ENCODE results near the gene LY6G5B. TPM values are rescaled to one million over a fixed set of nuclear protein-coding genes. Genes with fewer than 3 reads are reported as not detected.
A peak's percentile ranks its signal among the peaks of the same experiment; 100 is the strongest.

Gene LY6G5B
- polyA plus RNA-seq, 1 of the 3 experiments (the other 2 are of a cell fraction) = 12.7 TPM

- Histone ChIP-seq H3K4me2 (peak overlapping the region; percentile 97), H3K4me1 (ENCODE audit: control insufficient read depth in 1 of 2, insufficient read depth in 2 of 2, low read depth in 1 of 2, low read length in 1 of 2) (peaks cover 13 to 27% of the 10 kb centered on the region in 2 experiments; a peak in 2 of 4 replicates), H3K4me3 (ENCODE audit: low read depth in 2 of 2, low read length in 1 of 2) (no peak overlapping the region), H2AFZ (ENCODE audit: low read depth) (no peak overlapping the region), H3K9me2 (no peaks in the 10 kb centered on the region), H3K27ac (ENCODE audit: low read depth in 2 of 2, low read length in 1 of 2) (no peak overlapping the region), H3K36me3 (replicated peaks in 1 of 2; ENCODE audit: control insufficient read depth in 1 of 2, insufficient read depth in 2 of 2, low read length in 1 of 2) (peaks cover 8 to 12% of the 10 kb centered on the region in 2 experiments), H3K9ac (no peak overlapping the region), H4K20me1 (ENCODE audit: insufficient read depth) (peaks cover 8% of the 10 kb centered on the region; the same call in 1 of the 2 replicates), H3K9me3 (no peaks in the 10 kb centered on the region), H3K79me2 (ENCODE audit: insufficient read depth) (peaks cover 83% of the 10 kb centered on the region), H3K27me3 (ENCODE audit: insufficient read depth) (no peaks in the 10 kb centered on the region), H3F3A (replicated peaks; ENCODE audit: insufficient read depth) (peaks cover 28% of the 10 kb centered on the region)
- ChIA-PET CTCF (interaction anchor here (0.5 to 1.4 kb wide), 4 partner anchors 14 to 70 kb away, joined by 3 to 4 read pairs (median 3); no protein-coding TSS in a partner anchor), POLR2A (interaction anchor here (0.7 kb wide), 1 partner anchor 13 kb away, joined by 3 read pairs; no protein-coding TSS in a partner anchor)
- no peak for DNase-seq
- 97% methylated on average over 4 of the region's 4 CpGs for WGBS (ENCODE audit: low lambda C conversion rate)
- no peak for TF ChIP-seq MXI1 (IDR thresholded peaks at IDR 0.05; ENCODE audit: low read depth, low read length)
- TF ChIP-seq FOSL2 (IDR thresholded peaks at IDR 0.05; ENCODE audit: borderline replicate concordance, low read depth) = no peak
- no peak for TF ChIP-seq TEAD4 (IDR thresholded peaks at IDR 0.05; ENCODE audit: borderline replicate concordance, insufficient read depth)
- no peak for TF ChIP-seq TAF1 (IDR thresholded peaks at IDR 0.05; ENCODE audit: borderline replicate concordance, low read depth, low read length)
- TF ChIP-seq RCOR1 (IDR thresholded peaks at IDR 0.05; ENCODE audit: low read length) = no peak
- TF ChIP-seq NRF1 (IDR thresholded peaks at IDR 0.05; ENCODE audit: low read depth, low read length) = no peak
- no peak for TF ChIP-seq PBX3 (IDR thresholded peaks at IDR 0.05)
- no peak for TF ChIP-seq CHD2 (IDR thresholded peaks at IDR 0.05; ENCODE audit: low read length, partially characterized antibody)
- no peak for TF ChIP-seq EP300 (IDR thresholded peaks at IDR 0.05; ENCODE audit: borderline replicate concordance in 1 of 2, low read depth in 1 of 2, low read length in 1 of 2)
- no peak for TF ChIP-seq YY1 (IDR thresholded peaks at IDR 0.05; ENCODE audit: low read depth)
- TF ChIP-seq ELF1 (IDR thresholded peaks at IDR 0.05) = no peak
- TF ChIP-seq SMC3 (IDR thresholded peaks at IDR 0.05; ENCODE audit: low read depth, low read length) = no peak
- no peak for TF ChIP-seq MEF2A (IDR thresholded peaks at IDR 0.05; ENCODE audit: borderline replicate concordance, low read depth)
Observed at GRCh38 chr6:31658158-31658688, 11.6 kb upstream of the LY6G5B start.

GRCh38 chr6:31658983-31659648, 10.7 kb upstream of the LY6G5B start:
- CTCF ChIA-PET = no interaction called here
- no peak for DNase-seq
- POLR2A ChIA-PET = interaction anchor here (0.6 to 1.2 kb wide), 2 partner anchors 9 to 19 kb away, joined by 3 read pairs; no protein-coding TSS in a partner anchor
- TF ChIP-seq USF2 (IDR thresholded peaks at IDR 0.05; ENCODE audit: borderline replicate concordance, low read depth, low read length) (no peak), ZBTB33 (IDR thresholded peaks at IDR 0.05; ENCODE audit: borderline replicate concordance, low read depth) (no peak), ELF1 (IDR thresholded peaks at IDR 0.05) (no peak), REST (IDR thresholded peaks at IDR 0.05; ENCODE audit: low read depth, low read length) (no peak), PBX3 (IDR thresholded peaks at IDR 0.05) (no peak)

More at GRCh38 chr6:31658983-31659648, 10.7 kb upstream of the LY6G5B start:
- peak overlapping the region; percentile 97 for H3K4me2 ChIP-seq
- H3K9ac ChIP-seq = peak overlapping the region; percentile 86; the same call in 1 of the 2 replicates
- peaks cover 83% of the 10 kb centered on the region for H3K79me2 ChIP-seq (ENCODE audit: insufficient read depth)
- peaks cover 19 to 33% of the 10 kb centered on the region in 2 experiments; a peak in 2 of 4 replicates for H3K4me1 ChIP-seq (ENCODE audit: control insufficient read depth in 1 of 2, insufficient read depth in 2 of 2, low read depth in 1 of 2, low read length in 1 of 2)
- WGBS (ENCODE audit: low lambda C conversion rate) = 93% methylated on average over 6 of the region's 13 CpGs
- no peaks in the 10 kb centered on the region for H3K27me3 ChIP-seq (ENCODE audit: insufficient read depth)
- peak overlapping the region; percentile 85 for H3K4me3 ChIP-seq (ENCODE audit: low read depth in 2 of 2, low read length in 1 of 2)
- no peaks in the 10 kb centered on the region for H3K9me2 ChIP-seq
- peaks cover 26% of the 10 kb centered on the region for H3F3A ChIP-seq (replicated peaks; ENCODE audit: insufficient read depth)
- no peak overlapping the region for H2AFZ ChIP-seq (ENCODE audit: low read depth)
- H3K27ac ChIP-seq (ENCODE audit: low read depth in 2 of 2, low read length in 1 of 2) = no peak overlapping the region; a peak in 1 of 4 replicates
- H4K20me1 ChIP-seq (ENCODE audit: insufficient read depth) = peaks cover 8% of the 10 kb centered on the region; the same call in 1 of the 2 replicates
- peaks cover 14 to 15% of the 10 kb centered on the region in 2 experiments for H3K36me3 ChIP-seq (replicated peaks in 1 of 2; ENCODE audit: control insufficient read depth in 1 of 2, insufficient read depth in 2 of 2, low read length in 1 of 2)
- no peaks in the 10 kb centered on the region for H3K9me3 ChIP-seq

All from SK-N-SH (cell line).